Heart right ventricle (tissue), 16 donors: ENCODE measurements around the gene DIP2C. TPM values are rescaled to one million over a fixed set of nuclear protein-coding genes. Genes with fewer than 3 reads are reported as not detected.

Experiments
- ATAC-seq, 8 donors: fragments of 200-7000 bp; cut with Tn5 transposase; one replicate each; pipeline ENCODE4 v1.9.1; 2020; ENCODE audit warnings: mild to moderate bottlenecking in 8 of 8, moderate library complexity in 8 of 8, moderate number of reproducible peaks in 1 of 8
- DNase-seq, 2 donors: peaks; one replicate each; pipeline ENCODE4 v3.0.0-alpha.2; 2020
- H3K27ac ChIP-seq, 10 donors: fragments of 200-600 bp; sonication (generic) in 2 of 10; one replicate each; pipeline versions ENCODE4 v1.5.0 to v1.8.0; 2020 to 2022; ENCODE audit warnings: mild to moderate bottlenecking in 3 of 10
- H3K27me3 ChIP-seq, 7 donors: fragments of 200-600 bp; one replicate each; pipeline ENCODE4 v1.8.0; 2021 to 2022; ENCODE audit warnings: mild to moderate bottlenecking in 2 of 7
- H3K36me3 ChIP-seq, 9 donors: fragments of 200-600 bp; sonication (generic) in 1 of 9; one replicate each; pipeline versions ENCODE4 v1.5.0 to v1.8.0; 2020 to 2022; ENCODE audit warnings: mild to moderate bottlenecking in 2 of 9
- H3K4me1 ChIP-seq, 9 donors: fragments of 200-600 bp; sonication (generic) in 1 of 9; one replicate each; pipeline versions ENCODE4 v1.5.0 to v1.8.0; 2020 to 2022; ENCODE audit warnings: mild to moderate bottlenecking in 4 of 9
- H3K4me3 ChIP-seq, 10 donors: fragments of 200-600 bp; sonication (generic) in 2 of 10; one replicate each; pipeline versions ENCODE4 v1.5.0 to v1.8.0; 2020 to 2022; ENCODE audit warnings: mild to moderate bottlenecking in 7 of 10, moderate library complexity in 2 of 10
- H3K9me3 ChIP-seq, 11 donors: fragments of 200-600 bp in 10 of 11; sonication (generic) in 2 of 11; one replicate each; pipeline versions ENCODE4 v1.5.0 to v1.8.0; 2013 to 2022; ENCODE audit warnings: mild to moderate bottlenecking in 2 of 11, control low read depth in 1 of 11, moderate library complexity in 1 of 11
- CTCF ChIP-seq, 9 donors: fragments of 200-600 bp; sonication (generic) in 2 of 9; IDR thresholded peaks; one replicate each; pipeline versions ENCODE4 v1.5.0 to v1.8.0; 2021 to 2022; ENCODE audit warnings: antibody characterized with exemption in 9 of 9, mild to moderate bottlenecking in 5 of 9, moderate library complexity in 1 of 9
- WGBS, 2 donors: extraction: QIAGEN DNeasy Blood & Tissue Kit; methylation state at CpG; one replicate each; pipeline ENCODE4 v1.1.7; 2013; ENCODE audit warnings: inconsistent platforms in 1 of 2; 5-methylcytosine and 5-hydroxymethylcytosine counted together
- intact Hi-C, 10 donors: fragments of 100-400 bp; cut with DNase I; formaldehyde crosslinking; loops; one replicate each; pipeline versions ENCODE4 v1.11.1 to v1.14.2; 2022
- polyA plus RNA-seq, 2 donors: library from polyadenylated mRNA; stranded (reverse); fragments of 200-250 nt; gene quantifications; one replicate each; pipeline ENCODE4 v1.2.3, GENCODE V29; 2013
- total RNA-seq, 10 donors: library from RNA; stranded (reverse); fragmentation: NEBNext Ultra II Directional in 3 of 10; extraction: Animal tissue kit (Norgen Biotek cat#: 25700) in 3 of 10; gene quantifications; one replicate each; pipeline versions ENCODE4 v1.2.1 to v1.2.4, GENCODE V29; 2021 to 2023
- donor health status: Arrhythmogenic right ventricular cardiomyopathy.
- donor health status: ischemic (EF 13 %, LVEDD 7.1; RV severe dilation, severe dysfunction).
- donor health status: healthy with polysubstance abuse.
- donor health status: DM: no; HTN: yes; CAD: no.
- donor health status: DM: no; HTN: no; CAD: no.
- donor health status: ischemic (EF 25% LVEDD 6.9; RV normal size, moderate dysfunction).
- donor health status: ischemic (EF 25% LVEDD 5.7; RV mildly dilated, moderate dysfunction).
- donor health status: healthy.
- donor health status: DM: yes; HTN: yes; CAD: no.
- donor health status: Ischemic cardiomyopathy.
- donor health status: ischemic (EF 35%, LVEDD 5.7; RV mildly dilated, moderate dysfunction).
- donor health status: nonischemic (EF 11% LVEDD 7.7; RV severe dilation, severe dysfunction).
- donor health status: DM: yes; HTN: yes; CAD: no.
- donor health status: PGD.
- donor health status: ischemic (EF 29% LVEDD 5.4; RV normal size, mild dysfunction).
- donor health status: nonischemic (EF 23%, LVEDD 6.1; RV moderate dilation, normal function).

The DIP2C gene
- total and polyA plus RNA-seq, 12 donors, result 7.1 to 48.2 (median 33.7) TPM

GRCh38 chr10:308572-309085, 380.8 kb downstream of the DIP2C start:
- ATAC-seq, result peak in 2 of 8 donors; percentile 32 to 41
- Histone ChIP-seq H3K4me3 (no peak overlapping the region), H3K27me3 (no peaks in the 10 kb centered on the region), H3K9me3 (no peaks in the 10 kb centered on the region), H3K36me3 (peaks cover 0 to 60% (median 8%) of the 10 kb centered on the region in 9 donors), H3K4me1 (peaks cover 0 to 9% (median 4%) of the 10 kb centered on the region in 9 donors), H3K27ac (no peak overlapping the region)
- 84 to 92% methylated on average over 15 of the region's 15 CpGs for WGBS, 2 donors
- DNase-seq, result no peak
- intact Hi-C loops, result no loop called here
- no peak for TF ChIP-seq CTCF (IDR thresholded peaks at IDR 0.05)

DNA sequence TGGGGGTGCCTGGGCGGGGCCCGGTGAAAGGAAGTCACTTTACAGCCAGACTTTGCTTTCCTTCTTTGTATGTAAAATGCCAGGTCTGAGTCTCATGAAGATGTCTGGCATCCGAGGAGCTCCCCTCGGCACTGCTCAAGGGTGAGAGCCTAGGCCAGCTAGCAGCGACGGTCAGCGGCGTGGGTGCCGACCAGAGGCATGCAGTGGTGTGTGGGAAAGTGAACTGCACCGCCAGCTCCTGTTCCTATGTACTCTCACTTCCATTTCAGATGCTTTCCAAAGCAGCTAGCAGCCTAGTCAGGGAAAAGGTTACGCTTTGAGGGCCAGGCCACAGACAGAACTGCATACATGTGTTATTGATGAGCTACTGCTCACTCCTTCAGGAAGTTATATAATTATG, 381.4 kb downstream of the DIP2C start:
- no peaks in the 10 kb centered on the region for H3K27me3 ChIP-seq
- DNase-seq, result no peak

DNA sequence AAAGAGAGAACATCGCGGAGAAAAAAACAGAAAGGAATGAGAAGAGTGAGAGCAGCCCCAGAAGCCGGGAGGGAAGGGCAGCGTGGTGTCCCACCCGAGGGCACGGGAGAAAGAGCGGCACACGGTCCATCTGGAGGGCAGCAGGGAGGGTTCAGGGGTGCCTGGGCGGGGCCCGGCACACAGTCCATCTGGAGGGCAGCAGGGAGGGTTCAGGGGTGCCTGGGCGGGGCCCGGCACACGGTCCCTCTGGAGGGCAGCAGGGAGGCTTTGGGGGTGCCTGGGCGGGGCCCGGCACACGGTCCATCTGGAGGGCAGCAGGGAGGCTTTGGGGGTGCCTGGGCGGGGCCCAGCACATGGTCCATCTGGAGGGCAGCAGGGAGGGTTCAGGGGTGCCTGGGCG, 381.8 kb downstream of the DIP2C start:
- peaks cover 0 to 9% (median 4%) of the 10 kb centered on the region in 9 donors for H3K4me1 ChIP-seq
- no peaks in the 10 kb centered on the region for H3K9me3 ChIP-seq
- 94% methylated on average over 18 of the region's 18 CpGs for WGBS, 2 donors
- DNase-seq, result no peak
- ATAC-seq, result no peak
- no peak overlapping the region for H3K27ac ChIP-seq
- no peaks in the 10 kb centered on the region for H3K27me3 ChIP-seq
- intact Hi-C loops, result no loop called here
- H3K4me3 ChIP-seq, result no peak overlapping the region
- no peak for TF ChIP-seq CTCF (IDR thresholded peaks at IDR 0.05)
- H3K36me3 ChIP-seq, result peaks cover 0 to 70% (median 10%) of the 10 kb centered on the region in 9 donors

More for the DNA sequence above, 381.4 kb downstream of the DIP2C start:
- Histone ChIP-seq H3K4me3 (no peak overlapping the region), H3K36me3 (peaks cover 0 to 65% (median 8%) of the 10 kb centered on the region in 9 donors), H3K9me3 (no peaks in the 10 kb centered on the region), H3K27ac (no peak overlapping the region), H3K4me1 (peaks cover 0 to 9% (median 4%) of the 10 kb centered on the region in 9 donors)
- 96 to 97% methylated on average over 11 of the region's 11 CpGs for WGBS, 2 donors
- no peak for TF ChIP-seq CTCF (IDR thresholded peaks at IDR 0.05)
- no peak for ATAC-seq
- intact Hi-C loops, result no loop called here

DNA sequence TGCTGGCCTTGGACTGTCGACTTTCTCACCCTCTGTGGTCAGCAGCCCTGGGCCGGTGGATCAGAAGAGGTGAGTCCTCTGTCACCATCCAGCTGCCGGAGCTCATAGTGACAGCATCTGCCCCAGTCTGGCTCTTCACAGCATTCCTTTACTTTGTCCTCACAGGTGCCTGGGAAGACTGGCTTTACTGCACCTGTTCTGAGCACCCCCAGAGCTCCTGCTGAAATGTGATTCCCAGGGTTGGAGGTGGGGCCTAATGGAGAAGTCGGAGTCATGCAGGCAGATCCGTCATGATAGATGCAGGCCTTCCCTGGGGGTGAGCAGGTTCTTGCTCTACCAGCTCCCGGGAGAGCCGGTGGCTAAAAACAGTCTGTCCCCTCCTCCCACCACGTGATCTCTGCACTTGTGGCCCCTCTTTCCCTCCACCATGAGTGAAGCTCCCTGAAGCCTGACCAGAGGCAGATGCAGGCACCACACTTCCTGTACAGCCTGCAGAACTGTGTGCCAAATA, 382.7 kb downstream of the DIP2C start:
- intact Hi-C loops, result no loop called here
- WGBS, 2 donors, result 48 to 63% methylated on average over 8 of the region's 8 CpGs
- ATAC-seq (peak in 4 of 8 donors; percentile 24 to 48 (median 42)), DNase-seq (no peak)
- no peaks in the 10 kb centered on the region for H3K27me3 ChIP-seq
- H3K36me3 ChIP-seq, result peaks cover 0 to 72% (median 18%) of the 10 kb centered on the region in 9 donors
- peaks cover 0 to 9% (median 4%) of the 10 kb centered on the region in 9 donors for H3K4me1 ChIP-seq
- H3K9me3 ChIP-seq, result no peaks in the 10 kb centered on the region
- TF ChIP-seq CTCF (IDR thresholded peaks at IDR 0.05), result no peak
- no peak overlapping the region for H3K4me3 ChIP-seq
- H3K27ac ChIP-seq, result no peak overlapping the region
